ENCODE results near the gene GPR3.

GRCh38 chr1:27366113-27366410 lies 26.4 kb upstream of the GPR3 start:
- TF ChIP-seq POLR2A (IDR thresholded peaks at IDR 0.05; ENCODE audit: low read depth) (peak; percentile 17), POLR2AphosphoS5 (IDR thresholded peaks at IDR 0.05) (no peak)
- TF ChIP-seq, protein P1, sequence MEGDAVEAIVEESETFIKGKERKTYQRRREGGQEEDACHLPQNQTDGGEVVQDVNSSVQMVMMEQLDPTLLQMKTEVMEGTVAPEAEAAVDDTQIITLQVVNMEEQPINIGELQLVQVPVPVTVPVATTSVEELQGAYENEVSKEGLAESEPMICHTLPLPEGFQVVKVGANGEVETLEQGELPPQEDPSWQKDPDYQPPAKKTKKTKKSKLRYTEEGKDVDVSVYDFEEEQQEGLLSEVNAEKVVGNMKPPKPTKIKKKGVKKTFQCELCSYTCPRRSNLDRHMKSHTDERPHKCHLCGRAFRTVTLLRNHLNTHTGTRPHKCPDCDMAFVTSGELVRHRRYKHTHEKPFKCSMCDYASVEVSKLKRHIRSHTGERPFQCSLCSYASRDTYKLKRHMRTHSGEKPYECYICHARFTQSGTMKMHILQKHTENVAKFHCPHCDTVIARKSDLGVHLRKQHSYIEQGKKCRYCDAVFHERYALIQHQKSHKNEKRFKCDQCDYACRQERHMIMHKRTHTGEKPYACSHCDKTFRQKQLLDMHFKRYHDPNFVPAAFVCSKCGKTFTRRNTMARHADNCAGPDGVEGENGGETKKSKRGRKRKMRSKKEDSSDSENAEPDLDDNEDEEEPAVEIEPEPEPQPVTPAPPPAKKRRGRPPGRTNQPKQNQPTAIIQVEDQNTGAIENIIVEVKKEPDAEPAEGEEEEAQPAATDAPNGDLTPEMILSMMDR (IDR thresholded peaks at IDR 0.05) = no peak

Data from esophagus muscularis mucosa (tissue), 3 donors.